ENCODE measurements around the gene TBC1D17.

The TBC1D17 gene

DNA sequence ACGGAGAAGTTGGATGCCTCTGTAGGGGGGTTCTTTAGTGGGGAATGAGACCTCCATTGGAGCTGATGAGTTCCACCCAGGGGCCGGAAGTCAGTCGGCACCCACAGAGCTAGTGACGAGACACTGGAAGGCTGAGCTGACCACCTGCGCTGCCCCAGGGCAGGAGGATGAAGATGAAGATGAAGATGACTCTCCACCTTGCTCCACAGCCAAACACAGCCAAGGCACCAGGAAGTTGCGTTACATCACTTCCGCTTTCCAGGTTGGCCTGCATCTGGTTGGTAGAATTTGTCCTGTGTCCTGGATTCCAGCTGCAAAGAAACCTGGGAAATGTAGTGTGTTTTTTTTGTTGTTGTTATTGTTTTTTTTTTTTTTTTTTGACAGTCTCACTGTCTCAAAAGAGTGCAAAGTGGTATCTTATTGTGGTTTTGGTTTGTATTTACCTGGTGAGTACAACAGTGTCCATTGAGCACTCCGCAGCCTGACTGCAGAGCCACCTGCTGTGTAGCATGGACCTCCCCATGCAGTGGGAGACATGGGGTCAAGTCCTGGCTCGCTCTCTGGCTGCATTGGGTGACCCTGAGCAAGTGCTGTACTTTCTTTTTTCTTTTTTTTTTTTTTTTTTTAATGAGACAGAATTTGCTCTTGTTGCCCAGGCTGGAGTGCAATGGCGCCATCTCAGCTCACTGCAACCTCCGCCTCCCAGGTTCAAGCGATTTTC lies 1.9 kb downstream of the TBC1D17 start:
- no peak for DNase-seq

DNA sequence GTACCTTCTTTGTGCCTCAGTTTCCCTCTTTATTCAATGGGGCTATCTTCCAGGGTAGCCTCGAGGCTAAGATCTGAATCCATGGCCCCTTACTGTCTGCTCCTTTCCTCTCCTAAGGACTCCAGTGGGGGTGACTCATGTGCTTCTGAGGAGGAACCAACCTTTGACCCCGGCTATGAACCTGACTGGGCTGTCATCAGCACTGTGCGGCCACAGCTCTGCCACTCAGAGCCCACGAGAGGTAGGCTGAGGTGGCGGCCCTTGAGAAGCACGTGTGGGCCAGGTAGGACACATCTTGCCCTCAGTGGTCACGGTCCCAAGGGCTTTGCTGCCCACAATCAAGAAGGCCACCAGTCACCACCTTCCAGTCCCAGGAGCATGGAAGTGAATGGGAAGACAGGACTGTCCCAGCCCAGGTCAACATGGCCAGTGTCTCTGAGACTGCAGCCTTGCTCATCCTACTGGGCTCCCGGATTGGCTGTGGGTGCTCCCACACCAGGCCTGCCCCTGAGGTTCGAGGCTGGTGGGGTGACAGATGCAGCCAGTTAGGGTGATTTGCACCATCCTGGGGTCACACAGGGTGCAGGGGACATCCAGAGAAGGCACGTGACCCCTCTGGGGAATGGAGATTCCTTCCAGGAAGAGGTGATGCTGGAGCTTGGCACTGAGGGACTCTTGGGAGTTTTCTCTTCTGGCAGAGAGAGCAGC lies 2.8 kb downstream of the TBC1D17 start:
- no peak for DNase-seq

DNA sequence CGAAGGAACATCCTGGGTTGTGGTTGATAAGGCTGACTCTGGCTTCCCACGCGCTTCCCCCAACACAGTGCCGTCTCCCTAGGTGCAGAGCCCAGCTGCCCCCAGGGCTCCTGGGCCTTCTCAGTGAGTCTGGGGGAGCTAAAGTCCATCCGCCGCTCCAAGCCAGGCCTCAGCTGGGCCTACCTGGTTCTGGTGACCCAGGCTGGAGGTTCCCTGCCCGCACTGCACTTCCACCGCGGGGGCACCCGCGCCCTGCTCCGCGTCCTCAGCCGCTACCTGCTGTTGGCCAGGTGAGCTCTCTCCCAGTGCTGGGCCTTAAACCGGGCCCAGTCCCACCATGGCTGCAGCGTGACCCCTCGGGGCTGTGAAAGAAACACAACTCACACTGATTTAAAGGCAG lies 3.7 kb downstream of the TBC1D17 start:
- no peak for DNase-seq

DNA sequence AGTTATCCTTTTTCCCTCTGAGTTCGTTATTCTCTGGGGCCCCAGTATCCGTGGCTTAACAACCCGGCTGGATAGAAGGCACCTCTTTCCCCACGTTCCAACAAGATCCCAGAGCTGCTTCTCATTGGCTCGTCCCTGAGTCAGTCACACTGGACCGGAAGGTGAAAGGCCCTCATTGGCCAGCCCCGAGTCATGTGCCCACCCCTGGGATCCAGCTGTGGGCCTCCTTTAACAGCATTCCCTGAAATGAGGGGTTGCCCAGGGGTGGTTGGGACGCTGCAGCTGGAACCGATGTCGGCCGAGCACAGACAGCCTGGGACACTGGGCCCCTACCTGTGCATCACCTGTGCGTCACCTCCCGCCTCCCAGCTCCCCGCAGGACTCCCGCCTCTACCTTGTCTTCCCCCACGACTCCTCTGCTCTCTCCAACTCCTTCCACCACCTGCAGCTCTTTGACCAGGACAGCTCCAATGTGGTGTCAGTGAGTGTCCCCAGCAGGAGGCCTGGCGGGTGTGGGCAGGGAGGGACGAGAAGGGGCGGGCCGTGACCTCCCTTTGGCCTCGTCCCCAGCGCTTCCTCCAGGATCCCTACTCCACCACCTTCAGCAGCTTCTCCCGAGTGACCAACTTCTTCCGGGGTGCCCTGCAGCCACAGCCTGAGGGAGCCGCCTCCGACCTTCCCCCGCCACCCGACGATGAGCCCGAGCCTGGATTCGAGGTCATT lies 4.3 kb downstream of the TBC1D17 start:
- DNase-seq: no peak

DNA sequence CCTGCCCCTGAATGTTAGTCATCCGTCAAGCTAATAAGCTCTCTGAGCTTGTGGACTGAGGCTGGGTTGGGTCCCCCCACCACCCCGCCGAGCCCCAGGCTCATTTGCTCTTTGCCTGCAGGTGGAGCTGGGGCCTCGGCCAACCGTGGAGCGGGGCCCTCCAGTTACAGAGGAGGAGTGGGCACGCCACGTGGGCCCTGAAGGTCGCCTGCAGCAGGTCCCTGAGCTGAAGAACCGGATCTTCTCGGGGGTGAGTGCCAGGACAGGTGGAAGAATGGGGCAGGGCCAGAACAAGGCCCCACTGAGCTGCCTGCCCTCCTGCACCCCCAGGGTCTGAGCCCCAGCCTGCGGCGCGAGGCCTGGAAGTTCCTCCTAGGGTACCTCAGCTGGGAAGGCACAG lies 5.1 kb downstream of the TBC1D17 start:
- no peak for DNase-seq

DNA sequence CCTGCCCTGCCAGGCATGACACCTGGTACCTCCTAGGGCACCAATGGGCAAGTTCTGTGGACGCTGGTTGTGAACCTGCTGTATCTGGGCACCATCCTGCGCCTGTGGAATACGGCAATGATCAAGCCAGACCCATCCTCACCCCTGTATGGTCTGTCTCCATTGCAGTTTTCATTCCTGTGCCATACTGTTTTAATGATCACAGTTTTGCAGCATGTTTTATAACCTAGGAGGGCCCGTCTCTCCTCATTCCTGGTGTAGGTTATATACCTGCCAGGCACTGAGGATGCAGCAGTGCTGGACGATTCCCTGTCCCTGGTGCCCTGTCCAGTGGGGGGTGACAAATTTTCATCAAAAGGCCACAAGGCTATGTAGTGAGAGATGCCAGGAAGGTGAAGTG lies 5.6 kb downstream of the TBC1D17 start:
- DNase-seq: no peak

DNA sequence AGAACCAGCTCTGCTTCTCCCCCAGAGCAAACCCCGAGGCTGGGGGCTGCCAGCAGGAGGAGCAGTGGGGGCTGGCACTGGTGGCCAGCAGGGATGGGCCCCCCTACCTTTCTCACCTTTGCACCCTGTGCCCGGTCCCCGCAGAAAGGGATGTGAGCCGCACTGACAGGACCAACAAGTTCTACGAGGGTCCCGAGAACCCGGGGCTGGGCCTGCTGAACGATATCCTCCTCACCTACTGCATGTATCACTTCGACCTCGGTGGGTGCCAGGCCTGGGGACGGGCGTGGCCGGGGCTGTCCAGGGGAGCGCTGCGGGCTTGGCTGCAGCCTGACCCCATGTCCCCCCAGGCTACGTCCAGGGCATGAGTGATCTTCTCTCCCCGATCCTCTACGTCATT lies 6.6 kb downstream of the TBC1D17 start:
- no peak for DNase-seq

DNA sequence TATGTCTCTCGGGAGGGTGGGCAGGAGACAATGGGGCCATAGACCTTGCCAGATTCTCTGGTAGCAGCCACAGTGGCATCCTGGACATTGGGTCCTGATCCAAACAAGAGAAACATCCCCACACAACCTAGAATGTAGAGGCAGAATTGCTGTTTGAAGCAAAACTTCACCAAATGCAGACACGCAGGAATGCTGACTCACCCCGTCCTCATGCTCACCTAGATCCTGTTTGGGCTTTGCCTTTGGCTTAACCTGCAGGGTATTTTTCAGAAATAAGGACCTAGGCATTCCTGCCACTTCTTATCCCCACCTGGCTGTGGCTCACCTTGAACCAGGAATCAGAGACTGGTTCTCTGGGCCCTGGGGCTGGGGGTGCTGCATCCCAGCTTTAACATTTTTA lies 7.3 kb downstream of the TBC1D17 start:
- DNase-seq: no peak

DNA sequence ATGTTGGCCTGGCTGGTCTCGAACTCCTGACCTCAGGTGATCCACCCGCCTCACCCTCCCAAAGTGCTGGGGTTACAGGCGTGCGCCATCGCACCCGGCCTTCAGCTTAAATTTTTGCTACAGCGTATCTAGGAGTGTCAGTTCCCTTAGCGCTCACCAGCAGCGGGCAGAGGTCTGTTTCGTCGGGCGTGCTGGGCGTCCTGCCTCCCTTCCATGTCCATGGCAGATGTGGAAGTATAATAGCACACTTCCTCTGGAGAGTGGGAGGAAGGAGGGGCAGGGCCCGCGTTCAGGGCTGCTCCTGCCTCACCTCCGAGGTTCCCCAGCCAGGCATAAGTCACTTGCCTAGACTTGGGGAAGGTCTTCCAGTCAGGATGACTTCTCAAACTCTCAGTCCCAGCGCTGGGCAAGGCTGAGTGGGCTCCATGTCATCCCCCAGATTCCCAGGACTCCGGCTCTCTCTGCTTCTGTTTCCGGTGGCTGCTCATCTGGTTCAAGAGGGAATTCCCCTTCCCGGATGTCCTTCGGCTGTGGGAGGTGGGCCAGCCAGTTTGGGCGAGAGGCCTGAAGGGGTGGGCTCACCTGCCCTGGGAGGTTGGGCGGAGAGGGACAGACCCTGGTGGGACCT lies 9.6 kb downstream of the TBC1D17 start:
- no peak for DNase-seq

DNA sequence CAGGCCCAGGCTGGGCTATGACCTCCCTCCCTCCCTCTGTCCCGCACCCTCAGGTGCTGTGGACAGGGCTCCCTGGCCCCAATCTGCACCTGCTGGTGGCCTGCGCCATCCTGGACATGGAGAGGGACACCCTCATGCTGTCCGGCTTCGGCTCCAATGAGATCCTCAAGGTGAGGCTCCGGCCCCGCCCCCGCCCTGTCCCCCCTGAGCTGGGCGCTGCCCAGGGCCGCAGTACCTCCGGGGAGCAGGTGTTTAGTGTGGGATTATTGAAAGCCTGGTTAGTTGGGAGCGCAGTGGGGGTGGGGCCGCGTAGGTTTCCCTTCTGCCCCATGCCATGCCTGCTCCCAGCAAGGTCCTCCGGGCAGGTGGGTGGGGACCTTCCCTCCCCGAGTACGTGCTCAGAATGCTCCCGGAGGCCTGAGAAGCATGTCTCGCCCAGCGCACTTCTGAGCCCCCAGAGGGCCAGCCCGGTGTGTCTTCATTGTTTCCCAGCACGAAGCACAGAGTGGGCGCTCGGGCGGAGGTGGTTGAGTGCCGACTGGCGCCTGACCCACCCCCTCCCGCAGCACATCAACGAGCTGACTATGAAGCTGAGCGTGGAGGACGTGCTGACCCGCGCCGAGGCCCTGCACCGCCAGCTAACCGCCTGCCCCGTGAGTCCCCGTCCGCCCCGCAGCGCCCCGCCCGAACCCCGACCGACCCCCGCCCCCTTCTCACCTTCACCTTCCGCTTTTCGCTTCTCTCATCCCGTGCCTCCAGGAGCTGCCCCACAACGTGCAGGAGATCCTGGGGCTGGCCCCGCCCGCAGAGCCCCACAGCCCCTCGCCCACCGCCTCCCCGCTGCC lies 10.4 kb downstream of the TBC1D17 start:
- no peak for DNase-seq

DNA sequence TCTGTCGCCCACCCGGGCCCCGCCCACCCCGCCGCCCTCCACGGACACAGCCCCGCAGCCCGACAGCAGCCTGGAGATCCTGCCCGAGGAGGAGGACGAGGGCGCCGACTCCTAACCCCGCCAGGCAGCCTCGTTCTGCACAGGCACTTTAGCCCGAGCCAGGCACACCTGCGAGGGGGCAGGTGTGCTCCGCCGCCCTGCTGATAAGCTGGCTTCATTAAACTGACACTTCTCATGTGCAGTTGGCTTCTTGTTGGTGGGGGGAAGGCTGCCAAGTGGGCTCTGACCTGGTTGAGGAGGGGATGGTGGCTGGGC lies 11.0 kb downstream of the TBC1D17 start:
- DNase-seq: no peak

DNA sequence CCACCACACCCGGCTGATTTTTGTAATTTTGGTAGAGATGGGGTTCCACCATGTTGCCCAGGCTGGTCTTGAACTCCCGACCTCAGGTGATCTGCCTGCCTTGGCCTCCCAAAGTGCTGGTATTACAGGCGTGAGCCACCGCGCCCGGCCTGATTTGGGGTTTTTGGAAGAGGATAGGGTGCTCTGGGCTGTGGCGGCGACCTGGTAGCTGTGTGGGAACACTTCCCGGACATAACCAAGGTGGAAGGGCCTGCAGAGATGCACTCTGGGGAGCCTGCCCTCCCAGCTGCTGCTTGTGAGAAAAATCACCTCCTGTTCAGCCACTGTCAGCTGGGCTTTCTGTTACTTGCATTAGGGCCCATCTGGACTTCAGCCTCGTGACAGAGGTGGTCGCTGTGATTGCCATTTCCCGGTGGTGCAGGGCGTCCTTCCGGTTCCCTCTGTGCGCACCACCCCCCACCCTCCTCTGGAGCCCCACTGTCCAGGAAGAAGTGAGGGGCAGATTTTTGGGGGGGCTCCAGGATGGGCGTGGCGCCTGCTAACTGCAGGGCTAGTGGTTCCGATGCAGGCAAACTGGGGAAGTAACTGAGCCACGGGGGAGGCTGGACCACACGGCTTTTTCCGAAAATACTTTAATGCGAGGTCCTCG lies 11.7 kb downstream of the TBC1D17 start:
- no peak for DNase-seq

DNA sequence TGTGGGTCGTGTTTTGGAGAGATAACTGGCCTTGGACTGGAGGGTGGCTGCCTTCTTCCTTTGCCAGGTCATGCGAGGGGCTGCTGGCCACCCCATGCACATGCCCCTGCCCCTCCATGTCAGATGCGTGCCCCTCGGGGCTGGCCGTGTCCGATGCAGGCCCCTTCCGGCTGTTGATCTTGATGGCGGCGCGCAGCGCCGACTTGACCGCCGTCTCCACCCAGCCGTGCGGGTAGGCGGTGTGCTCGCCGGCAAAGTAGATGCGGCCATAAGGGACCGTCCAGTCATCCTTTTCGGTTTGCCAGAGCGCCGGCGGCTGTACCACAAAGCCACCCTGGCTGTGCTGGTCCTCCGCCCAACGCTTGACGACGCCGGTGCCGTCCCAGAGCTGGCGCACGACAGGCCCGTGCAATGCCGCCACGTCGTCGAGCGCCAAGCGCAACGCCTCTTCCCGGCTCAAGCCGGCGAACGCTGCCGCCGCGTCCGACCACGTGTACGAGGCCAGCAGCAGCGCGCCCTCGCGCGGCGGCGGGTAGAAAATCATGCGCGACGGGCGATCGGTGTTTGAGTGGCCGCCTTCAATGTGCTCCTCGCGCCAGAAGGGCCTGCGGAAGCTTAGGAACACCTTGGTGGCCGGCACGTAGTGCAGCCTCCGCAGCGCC lies 12.3 kb downstream of the TBC1D17 start:
- DNase-seq: peak; percentile 69 to 77

DNA sequence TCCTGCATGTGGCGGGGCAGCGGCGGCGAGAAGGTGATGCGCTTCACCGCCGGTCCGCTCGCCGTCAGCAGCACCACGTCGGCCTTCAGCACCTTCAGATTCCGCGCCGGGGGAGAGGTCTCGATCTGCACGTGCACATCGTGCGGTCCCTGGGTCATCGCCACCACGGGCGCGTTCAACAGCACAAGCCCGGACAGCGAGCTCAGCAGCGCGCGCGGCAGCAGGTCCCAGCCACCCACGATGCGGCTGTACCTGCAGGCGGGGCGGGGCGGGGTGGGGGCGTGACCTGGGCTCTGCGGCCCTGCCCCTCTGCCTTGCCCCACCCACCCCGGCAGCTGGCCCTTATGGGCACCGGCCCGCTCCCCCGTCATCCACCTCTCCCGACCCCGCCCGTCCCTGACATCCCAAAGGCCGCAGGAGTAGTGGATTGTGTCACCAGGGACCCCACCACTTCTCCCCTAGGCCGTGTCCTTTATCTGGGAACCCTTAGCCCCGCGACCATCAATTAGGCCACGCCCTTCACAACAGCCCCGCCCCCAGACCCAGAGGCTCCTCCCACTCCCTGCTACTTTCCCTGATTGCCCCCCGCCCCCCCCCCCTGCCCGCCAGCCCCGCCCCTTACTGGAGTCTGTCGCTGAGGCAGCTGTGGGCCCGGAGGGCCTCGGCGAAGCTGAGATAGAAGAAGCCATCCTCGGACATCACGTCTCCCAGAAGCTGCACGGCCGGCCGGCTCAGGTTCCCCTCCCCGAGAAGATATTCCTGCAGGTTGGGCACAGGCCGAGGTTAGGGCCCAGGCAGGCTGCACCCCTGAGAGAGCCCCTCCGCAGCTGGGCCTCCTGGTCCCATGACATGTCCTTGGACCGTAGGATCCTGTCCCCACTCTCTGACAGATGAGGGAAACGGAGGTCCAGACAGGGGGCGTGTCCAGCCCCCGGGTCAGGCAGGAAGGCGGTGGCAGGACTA lies 13.1 kb downstream of the TBC1D17 start:
- peak in 1 of 2 donors; percentile 63 for DNase-seq

DNA sequence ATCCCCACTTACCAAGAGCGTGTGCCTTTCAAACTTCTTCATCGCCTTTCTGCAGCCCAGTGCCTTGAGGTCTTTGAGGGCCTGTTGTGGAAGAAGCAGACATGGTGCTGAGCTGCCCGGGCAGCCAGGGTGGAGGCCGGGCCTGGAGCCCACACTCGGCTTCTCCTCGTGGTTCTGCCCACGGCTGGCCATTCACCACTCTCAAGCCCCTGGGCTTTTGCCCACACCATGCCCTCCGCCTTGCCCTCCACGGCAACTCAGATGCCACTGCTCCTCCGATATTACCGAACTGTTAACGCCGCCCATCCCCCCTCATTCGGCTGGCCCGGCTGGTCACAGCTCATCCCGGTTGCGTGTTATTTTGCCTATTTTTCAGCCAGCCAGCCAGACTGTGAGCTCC lies 13.9 kb downstream of the TBC1D17 start:
- no peak for DNase-seq

DNA sequence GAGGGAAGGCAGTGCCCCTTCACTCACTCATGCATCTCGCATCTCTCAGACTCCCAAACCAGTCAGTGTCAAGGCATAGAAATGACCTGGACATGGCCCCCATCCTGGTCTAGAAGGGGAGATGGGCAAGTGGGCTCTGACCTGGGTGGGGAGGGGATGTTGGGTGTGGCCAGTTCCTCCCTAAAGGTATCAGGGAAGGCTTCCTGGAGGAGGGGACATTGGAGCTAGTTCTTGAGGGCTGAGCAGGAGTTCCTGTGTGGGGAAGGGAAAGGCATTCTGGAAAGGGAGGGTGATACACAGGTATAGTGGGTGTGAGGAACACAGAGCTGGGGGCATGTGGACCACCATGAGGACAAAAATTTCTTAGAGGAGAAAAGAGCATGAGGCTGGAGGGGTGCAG lies 15.2 kb downstream of the TBC1D17 start:
- no peak for DNase-seq

DNA sequence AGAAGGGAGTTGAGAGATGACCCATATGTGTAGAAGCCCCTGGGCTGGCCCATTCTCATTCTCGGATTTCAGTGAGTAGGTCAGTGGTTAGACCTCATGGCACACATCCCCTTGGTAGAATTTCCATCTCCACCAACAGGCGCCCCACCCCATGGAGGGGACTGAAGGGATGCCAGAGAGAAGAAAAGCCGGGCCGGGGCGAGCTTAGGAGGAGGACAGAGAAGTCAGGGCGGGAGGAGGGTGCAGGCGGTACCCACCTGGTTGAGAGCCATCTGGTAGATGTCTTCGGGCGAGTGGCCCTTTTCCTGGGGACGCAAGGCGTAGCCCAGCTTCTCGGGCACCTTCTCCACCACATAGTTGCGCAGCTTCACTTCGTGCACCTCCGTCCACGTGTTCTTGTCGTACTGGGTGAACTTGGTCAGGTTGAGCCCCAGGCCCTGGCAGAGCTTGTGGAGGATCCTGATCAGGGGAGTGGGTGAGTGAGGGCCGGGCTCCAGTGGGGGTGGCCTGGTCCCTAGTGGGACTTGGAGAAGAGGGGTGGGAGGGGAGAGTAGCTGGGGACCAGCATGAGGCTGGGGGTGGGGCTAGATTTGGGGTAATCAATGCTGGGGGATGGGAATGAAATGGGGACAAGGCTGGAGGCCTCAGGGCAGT lies 16.6 kb downstream of the TBC1D17 start:
- DNase-seq: no peak

DNA sequence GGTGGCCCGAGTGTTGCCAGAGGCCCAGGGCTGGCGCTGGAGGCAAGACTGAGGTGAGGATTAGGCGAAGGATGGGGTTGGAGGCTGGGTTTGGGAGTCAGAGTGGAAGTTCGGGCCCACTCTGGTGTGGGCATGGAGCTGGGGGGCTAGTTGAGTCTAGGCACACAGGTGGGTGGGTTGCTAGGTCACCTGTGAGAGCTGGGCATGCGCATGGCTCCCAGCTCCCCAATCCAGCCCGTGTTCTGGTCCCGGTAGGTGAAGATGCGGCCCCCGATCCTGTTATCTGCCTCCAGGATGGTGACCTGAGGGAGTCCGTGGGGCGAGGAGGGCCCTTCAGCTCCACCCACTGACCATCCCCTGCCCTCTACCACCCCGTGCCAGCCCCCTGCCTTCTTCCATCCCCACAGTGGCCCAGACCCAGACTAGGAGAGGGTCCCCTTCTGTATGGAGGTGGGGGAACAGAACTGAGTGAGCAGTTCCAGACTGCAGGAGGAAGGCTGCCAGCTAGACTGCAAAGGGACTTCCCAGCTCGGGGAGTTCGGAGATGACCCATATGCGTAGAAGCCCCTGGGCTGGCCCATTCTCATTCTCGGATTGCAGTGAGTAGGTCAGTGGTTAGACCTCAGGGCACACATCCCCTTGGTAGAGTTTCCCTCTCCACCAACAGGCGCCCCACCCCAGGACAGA lies 17.5 kb downstream of the TBC1D17 start:
- peak; percentile 37 to 45 for DNase-seq

DNA sequence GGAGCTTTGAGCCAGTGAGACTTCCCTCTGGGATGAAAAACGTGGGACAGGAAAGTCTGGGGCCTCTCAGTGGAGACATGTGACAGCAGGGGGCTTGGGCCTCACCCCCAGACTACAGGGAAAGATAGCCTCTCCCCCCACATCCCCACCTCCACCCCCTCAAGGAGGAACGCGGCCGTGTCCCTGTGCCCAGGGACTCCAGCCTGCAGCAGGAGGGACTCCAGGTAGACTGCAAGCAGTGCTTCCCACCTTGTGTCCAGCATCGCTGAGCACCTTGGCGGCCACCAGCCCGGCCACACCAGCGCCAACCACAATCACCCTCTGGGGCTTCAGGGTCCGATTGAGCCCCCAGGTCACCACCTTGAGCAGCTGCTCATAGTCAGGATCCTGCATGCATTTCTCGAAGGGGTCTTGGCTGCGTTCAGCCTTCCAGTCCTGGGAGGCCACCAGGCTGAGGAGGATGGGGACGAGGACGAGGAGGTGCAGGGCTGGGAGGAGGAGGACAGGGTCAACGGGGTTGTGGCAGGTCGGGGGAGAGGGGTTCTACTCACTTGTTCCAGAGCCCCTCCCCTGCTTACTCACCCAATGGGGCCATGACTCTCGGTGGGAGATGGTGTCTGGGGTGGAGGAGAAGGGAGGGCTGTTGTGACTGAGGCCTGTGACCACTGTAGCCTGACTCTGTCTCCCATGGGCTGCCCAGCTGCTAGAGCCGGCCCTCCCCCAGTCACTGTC lies 18.2 kb downstream of the TBC1D17 start:
- DNase-seq: no peak
